HEK293 (cell line): Measurements from ENCODE around the gene DNAI1.

Experiments
- ZNF146 ChIP-seq: fragments of 450-650 bp; formaldehyde crosslinking; IDR thresholded peaks from 2 replicates; pipeline ENCODE4 v1.5.1; 2016; ENCODE audit warnings: missing biosample characterization, missing genetic modification characterization
- ZNF341 ChIP-seq: fragments of 450-650 bp; formaldehyde crosslinking; IDR thresholded peaks from 2 replicates; pipeline ENCODE4; 2016; ENCODE audit warnings: low read depth, missing biosample characterization, missing genetic modification characterization

DNA sequence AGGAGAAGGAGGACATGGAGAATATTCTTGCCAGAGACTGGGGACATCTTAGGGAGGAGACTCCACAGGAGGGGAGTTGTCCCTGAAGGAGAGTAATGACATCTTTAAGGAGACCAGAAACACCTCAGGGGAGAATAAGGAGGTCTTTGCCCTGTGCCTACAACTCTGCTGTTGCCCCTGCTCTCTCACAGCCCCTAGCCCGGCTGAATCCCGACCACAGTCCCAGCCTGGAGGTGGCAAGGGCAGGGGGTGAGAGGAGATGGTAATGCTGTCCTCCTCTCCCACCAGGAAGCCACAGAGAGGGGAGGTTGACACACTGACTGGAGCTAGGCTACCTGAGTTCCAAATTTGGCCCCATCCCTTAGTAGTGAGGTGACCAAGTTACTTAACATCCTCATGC, 94.4 kb downstream of the DNAI1 start:
- TF ChIP-seq ZNF146 (tag by site-specific recombination) (no peak), ZNF341 (tag by site-specific recombination) (no peak)
